HG03135 (cell line): ENCODE data around the gene RPS19.
"Not testable (repeated sequence)": the region's sequence is repeated elsewhere in the genome, so short reads cannot be mapped to it uniquely, and the experiment has no call there.

Experiments
- ATAC-seq: cut with Tn5 transposase; IDR thresholded peaks from one replicate; pipeline ENCODE4 v1.9.1; 2021; ENCODE audit warnings: mild to moderate bottlenecking, moderate library complexity; ENCODE audit not compliant: unreplicated experiment

RPS19 gene

GRCh38 chr19:41912899-41913537 lies 53.0 kb downstream of the RPS19 start:
- ATAC-seq, result no peak

GRCh38 chr19:41913538-41914423 lies 53.7 kb downstream of the RPS19 start:
- no peak for ATAC-seq

GRCh38 chr19:41914424-41914834 lies 54.4 kb downstream of the RPS19 start:
- not testable (repeated sequence) for ATAC-seq

GRCh38 chr19:41915021-41915775 lies 55.1 kb downstream of the RPS19 start:
- ATAC-seq, result no peak

GRCh38 chr19:41915776-41916414 lies 55.8 kb downstream of the RPS19 start:
- no peak for ATAC-seq

GRCh38 chr19:41917676-41918075 lies 57.6 kb downstream of the RPS19 start:
- ATAC-seq, result no peak

GRCh38 chr19:41918095-41918494 lies 58.0 kb downstream of the RPS19 start:
- ATAC-seq, result no peak

GRCh38 chr19:41918653-41919244 lies 58.7 kb downstream of the RPS19 start:
- no peak for ATAC-seq

GRCh38 chr19:41919948-41920712 lies 60.1 kb downstream of the RPS19 start:
- no peak for ATAC-seq

- ATAC-seq, result no peak
These were observed 61.0 kb downstream of the RPS19 start for GRCh38 chr19:41920882-41921576.

- ATAC-seq, result no peak
These were observed 61.8 kb downstream of the RPS19 start for GRCh38 chr19:41921577-41922576.
